RWPE1 (cell line): ENCODE measurements around the gene KIF6.

Source experiments
- CTCF ChIA-PET: fragments of 350-600 bp; sonication (Branson Sonifier 250); formaldehyde crosslinking; extraction: SDS; loops from one replicate; lab custom pipeline; 2021; lab: Yijun Ruan, JAX
- POLR2A ChIA-PET: fragments of 400-600 bp; formaldehyde crosslinking; extraction: SDS; loops from one replicate; lab custom pipeline; 2020; ENCODE audit warnings: antibody characterized with exemption; ENCODE audit not compliant: low non-redundant PET; lab: Yijun Ruan, JAX
- DNase-seq: peaks from one replicate; pipeline ENCODE4 v3.0.0; 2012; ENCODE audit warnings: low spot score
- H3K27ac ChIP-seq: fragments of 450-650 bp; 2 replicates; pipeline ENCODE4 v1.5.1; 2017
- CTCF ChIP-seq: fragments of 450-650 bp; conservative IDR thresholded peaks from 2 replicates; pipeline ENCODE4 v1.5.1; 2017; ENCODE audit warnings: low read depth, mild to moderate bottlenecking

Gene KIF6

GRCh38 chr6:39574991-39575390, 150.2 kb downstream of the KIF6 start:
- H3K27ac ChIP-seq = no peak overlapping the region
- CTCF ChIA-PET = interaction anchor here (0.7 kb wide), 1 partner anchor 10 kb away, joined by 4 read pairs; no protein-coding TSS in a partner anchor
- no peak for TF ChIP-seq CTCF
- DNase-seq = no peak
- POLR2A ChIA-PET = no interaction called here

DNA sequence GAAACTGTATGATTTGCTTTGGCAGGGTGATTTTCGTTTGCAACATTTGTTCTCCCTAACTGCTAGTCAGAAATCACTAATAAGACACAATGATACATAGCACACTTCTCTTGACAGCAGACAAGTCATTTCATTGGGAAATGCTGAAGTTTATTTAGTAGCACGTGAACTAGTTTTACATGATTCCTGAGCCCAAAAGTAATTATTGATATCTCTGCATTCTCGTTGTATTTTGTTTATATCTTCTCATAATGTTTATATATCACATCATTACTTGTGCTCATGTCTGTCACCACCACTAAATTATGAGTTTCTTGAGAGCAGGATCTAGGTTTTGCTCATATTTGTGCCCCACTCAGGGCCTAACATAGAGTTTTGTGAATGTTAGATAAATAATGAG, 151.7 kb downstream of the KIF6 start:
- DNase-seq = no peak
- CTCF ChIA-PET = no interaction called here
- no peak for TF ChIP-seq CTCF
- H3K27ac ChIP-seq = no peak overlapping the region
- POLR2A ChIA-PET = no interaction called here

DNA sequence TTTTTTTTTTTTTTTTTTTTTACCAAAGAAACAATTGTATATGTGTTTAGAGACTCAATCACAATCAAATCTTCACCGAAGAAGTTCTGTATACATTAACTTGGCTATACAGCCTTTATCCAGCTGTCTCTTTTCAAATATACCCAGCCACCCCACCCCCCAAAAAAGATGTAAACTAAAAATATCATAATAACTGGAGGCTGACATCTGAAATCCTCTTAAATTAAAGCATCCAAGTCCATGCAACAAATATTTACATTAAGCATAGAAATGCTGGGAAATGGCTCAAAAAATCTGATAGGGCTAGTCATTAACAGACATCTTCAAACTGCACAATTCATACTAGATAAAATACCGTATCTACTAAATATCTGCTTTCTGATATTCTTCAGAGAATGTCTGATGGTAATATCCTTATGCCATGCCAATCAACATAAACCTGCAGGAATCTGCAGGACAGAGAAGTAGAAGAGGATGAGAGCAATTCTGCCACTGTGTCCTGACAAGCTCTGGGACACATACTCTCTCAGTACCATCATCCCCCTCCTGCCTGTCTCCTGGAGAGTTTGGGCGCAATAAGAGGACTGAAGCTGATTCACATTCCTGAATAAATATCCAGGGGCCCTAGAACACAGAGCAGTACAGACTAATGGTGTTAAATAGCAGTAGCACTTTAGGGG, 152.4 kb downstream of the KIF6 start:
- TF ChIP-seq CTCF = no peak
- no peak overlapping the region for H3K27ac ChIP-seq
- DNase-seq = no peak
- ChIA-PET POLR2A (no interaction called here), CTCF (no interaction called here)

DNA sequence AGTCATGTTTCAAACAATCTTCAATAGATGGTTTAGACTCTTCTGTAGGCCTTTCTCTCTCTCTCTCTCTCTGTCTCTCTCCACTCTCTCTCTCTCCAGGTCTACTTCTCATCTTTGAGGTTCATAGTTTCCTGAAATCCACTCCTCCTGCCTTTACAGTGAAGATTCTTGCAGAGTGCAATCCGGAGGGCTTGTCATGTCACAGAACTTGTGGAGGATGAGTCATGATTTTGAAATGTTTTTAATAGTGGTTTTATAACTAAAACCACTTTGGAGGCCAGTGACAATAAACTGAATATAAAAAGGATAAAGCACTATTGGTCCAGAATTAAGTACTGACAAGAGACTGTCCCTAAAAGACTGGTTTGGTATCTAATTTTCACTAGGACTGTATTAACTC, 156.3 kb downstream of the KIF6 start:
- no peak for DNase-seq
- H3K27ac ChIP-seq = no peak overlapping the region
- no peak for TF ChIP-seq CTCF
- ChIA-PET POLR2A (no interaction called here), CTCF (no interaction called here)

GRCh38 chr6:39567091-39567490, 158.1 kb downstream of the KIF6 start:
- ChIA-PET POLR2A (no interaction called here), CTCF (no interaction called here)
- TF ChIP-seq CTCF = no peak
- no peak for DNase-seq
- no peak overlapping the region for H3K27ac ChIP-seq

DNA sequence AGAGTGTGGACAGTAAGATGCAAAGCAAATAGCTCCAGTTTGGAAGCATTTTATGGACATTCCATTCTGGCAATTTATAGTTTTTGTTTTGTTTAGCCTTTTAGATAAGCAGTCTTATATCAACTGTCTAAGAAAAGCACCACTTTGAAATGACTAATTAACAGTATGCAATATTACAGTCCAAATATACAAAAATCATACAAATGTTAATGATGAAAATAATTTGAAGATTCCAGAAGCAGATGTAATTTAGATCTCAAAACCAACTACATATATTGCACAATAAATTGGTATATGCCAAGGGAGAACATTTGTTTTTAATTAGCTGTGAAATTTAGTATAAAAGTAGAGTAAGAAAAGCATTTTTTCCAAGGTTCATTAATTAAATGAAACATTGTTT, 158.8 kb downstream of the KIF6 start:
- TF ChIP-seq CTCF = no peak
- CTCF ChIA-PET = interaction anchor here (1.2 kb wide), 1 partner anchor 21 kb away, joined by 3 read pairs; no protein-coding TSS in a partner anchor
- no peak overlapping the region for H3K27ac ChIP-seq
- POLR2A ChIA-PET = no interaction called here
- no peak for DNase-seq
